Measurements from ENCODE around the gene PLCXD3. TPM values are rescaled to one million over a fixed set of nuclear protein-coding genes. Genes with fewer than 3 reads are reported as not detected.

Gene PLCXD3
- total RNA-seq, 1 donor from 2014 or later: 4.5 TPM

DNA sequence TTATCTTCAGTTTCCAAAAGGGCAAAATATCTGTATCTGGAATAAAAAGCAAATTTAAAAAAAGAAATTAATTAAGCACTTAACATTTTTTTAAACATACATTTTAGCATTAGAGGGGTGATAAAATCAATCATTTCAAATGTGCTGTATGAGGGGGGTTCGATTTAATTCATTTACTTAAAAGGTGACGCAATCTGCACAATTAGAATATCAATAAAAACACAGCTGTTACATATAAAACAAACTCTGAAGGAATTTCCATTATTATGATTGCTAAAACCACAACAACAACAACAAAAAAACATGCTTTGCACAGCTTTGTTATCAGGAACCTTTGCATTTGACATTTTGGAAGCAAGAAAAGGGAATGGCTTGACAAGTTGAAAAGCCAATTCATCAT, 225.5 kb downstream of the PLCXD3 start:
- DNase-seq (ENCODE audit: low spot score): no peak

- no peak for DNase-seq (ENCODE audit: low spot score)
Observed at GRCh38 chr5:41281215-41281810, 229.1 kb downstream of the PLCXD3 start.

- no peak for DNase-seq (ENCODE audit: low spot score)
Observed at GRCh38 chr5:41279040-41279439, 231.4 kb downstream of the PLCXD3 start.

DNA sequence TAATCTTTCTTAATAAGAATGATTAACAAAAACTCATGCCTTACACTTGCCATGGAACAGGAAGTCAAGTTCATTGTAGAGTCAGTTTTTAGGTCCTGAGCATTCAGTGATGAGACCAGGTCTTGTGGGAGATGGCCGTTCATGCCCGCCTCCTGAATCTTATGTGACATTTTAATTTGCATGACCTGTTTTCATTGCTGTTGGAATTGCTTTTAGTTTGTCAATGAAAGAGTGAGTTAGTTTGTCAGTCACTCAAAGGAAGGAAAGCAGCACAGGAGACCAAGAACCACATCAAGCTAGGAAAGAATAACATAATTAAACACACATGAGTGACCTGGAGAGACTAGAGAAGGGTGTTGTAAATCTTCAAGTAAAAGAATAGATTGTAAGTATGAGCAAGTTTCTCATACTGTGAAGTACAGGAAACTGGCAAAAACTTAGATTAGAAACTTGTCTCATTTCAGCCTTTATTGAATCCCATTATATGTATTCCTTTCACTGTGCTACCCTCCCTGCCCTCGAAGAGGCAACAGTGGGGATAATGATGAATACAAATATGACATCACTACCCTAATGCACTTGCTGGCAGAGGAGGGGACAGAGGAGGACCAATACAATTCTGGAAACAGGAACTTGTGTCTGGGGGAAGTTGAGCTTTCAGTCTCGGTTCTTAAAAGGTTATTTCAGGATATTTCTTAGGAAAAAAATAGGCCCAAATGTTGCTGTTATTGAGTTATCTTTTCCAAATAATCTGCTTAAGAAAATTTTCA, 232.7 kb downstream of the PLCXD3 start:
- no peak for DNase-seq (ENCODE audit: low spot score)

DNA sequence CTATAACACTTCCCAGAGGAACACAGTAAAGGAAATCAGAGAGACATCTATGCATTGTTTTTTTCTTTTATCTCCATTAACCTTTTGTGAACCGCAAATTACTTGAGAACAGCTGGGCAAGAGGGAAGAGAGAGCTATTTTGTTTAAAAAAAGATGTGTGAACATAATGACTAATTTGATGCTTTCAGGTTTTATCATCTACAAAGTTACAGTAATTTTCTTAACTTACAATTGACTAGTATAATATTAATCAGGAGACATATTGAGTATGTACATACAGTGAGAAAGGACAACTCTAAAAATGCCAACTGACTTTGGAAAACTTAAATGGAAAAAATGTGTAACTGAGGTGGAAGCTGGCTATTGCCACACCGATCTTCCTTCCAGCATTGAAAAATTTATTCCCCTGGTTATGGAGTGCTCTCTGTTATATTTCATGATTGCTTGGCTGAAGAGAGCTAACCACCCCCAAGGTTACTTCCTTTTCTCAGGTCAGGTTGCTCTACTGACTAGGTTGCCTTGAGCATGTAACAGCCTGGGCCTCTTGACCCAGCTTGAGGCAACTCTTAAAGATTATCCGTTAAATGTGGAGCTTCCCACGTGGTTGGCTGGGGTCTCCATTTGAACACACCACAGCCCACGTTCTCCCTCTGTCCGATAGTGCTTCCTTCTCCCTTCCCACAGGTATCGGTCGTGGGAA, 234.4 kb downstream of the PLCXD3 start:
- DNase-seq (ENCODE audit: low spot score): no peak

GRCh38 chr5:41270423-41271251, 239.8 kb downstream of the PLCXD3 start:
- DNase-seq (ENCODE audit: low spot score): peak; percentile 53

DNA sequence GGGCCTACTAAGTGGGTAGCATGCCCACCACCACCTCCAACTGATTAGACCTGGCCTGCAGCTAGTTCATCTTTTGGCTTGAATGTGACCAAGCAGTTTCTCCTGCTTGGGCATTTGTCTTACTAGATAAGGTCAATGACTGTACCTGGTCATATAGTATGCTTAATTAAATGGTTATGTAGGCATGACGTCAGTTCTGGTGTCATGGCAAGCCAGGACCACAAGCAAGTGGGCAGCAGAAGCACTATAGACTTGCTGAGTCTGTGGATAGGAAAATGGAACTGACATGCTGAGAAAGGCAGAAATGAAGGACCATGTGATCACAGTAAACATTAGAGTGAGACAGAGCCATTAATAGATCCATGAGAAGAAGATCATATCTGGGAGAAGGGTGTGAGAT, 241.5 kb downstream of the PLCXD3 start:
- no peak for DNase-seq (ENCODE audit: low spot score)

GRCh38 chr5:41266377-41266776, 244.0 kb downstream of the PLCXD3 start:
- no peak for DNase-seq (ENCODE audit: low spot score)

GRCh38 chr5:41264019-41264418, 246.4 kb downstream of the PLCXD3 start:
- DNase-seq (ENCODE audit: low spot score): no peak

- DNase-seq (ENCODE audit: low spot score): no peak
Observed at GRCh38 chr5:41263335-41263734, 247.1 kb downstream of the PLCXD3 start.

Measured in ureter (tissue), 1 donor.